ENCODE data around the gene SCAPER. TPM values are rescaled to one million over a fixed set of nuclear protein-coding genes. Genes with fewer than 3 reads are reported as not detected.

The SCAPER gene
- total RNA-seq, 1 experiment from 2014 or later, result 10.3 TPM

- TF ChIP-seq KAT7 (CRISPR knock-in tag; IDR thresholded peaks at IDR 0.05; ENCODE audit: borderline replicate concordance) (0 out of 2 replicates have a peak, but pooled peaks have one; percentile 35), GABPB1 (CRISPR knock-in tag; IDR thresholded peaks at IDR 0.05) (no peak), NFE2L1 (CRISPR knock-in tag; IDR thresholded peaks at IDR 0.05) (peak; percentile 90; the same call in 1 of the 2 replicates), TCF7 (CRISPR knock-in tag; IDR thresholded peaks at IDR 0.05; ENCODE audit: low read depth) (peak; percentile 90; the same call in 1 of the 2 replicates), ZNF317 (CRISPR knock-in tag; IDR thresholded peaks at IDR 0.05; ENCODE audit: borderline replicate concordance, low read depth) (peak; percentile 65; the same call in 1 of the 2 replicates), ESRRA (CRISPR knock-in tag; IDR thresholded peaks at IDR 0.05; ENCODE audit: borderline replicate concordance) (peak; percentile 67; the same call in 1 of the 2 replicates), ZNF219 (CRISPR knock-in tag; IDR thresholded peaks at IDR 0.05; ENCODE audit: borderline replicate concordance) (no peak), E2F4 (CRISPR knock-in tag; IDR thresholded peaks at IDR 0.05; ENCODE audit: borderline replicate concordance, low read depth) (peak; percentile 84), NR2C2 (CRISPR knock-in tag; IDR thresholded peaks at IDR 0.05) (peak; percentile 59), USF1 (CRISPR knock-in tag; IDR thresholded peaks at IDR 0.05) (no peak), ZNF281 (CRISPR knock-in tag; IDR thresholded peaks at IDR 0.05) (peak; percentile 87), CREB1 (CRISPR knock-in tag; IDR thresholded peaks at IDR 0.05) (peak; percentile 52; the same call in 1 of the 2 replicates), FOXK1 (CRISPR knock-in tag; IDR thresholded peaks at IDR 0.05) (0 out of 2 replicates have a peak, but pooled peaks have one; percentile 37), ZBTB43 (CRISPR knock-in tag; IDR thresholded peaks at IDR 0.05) (peak; percentile 73; the same call in 1 of the 2 replicates), MAX (CRISPR knock-in tag; IDR thresholded peaks at IDR 0.05) (peak; percentile 95), ZNF263 (CRISPR knock-in tag; IDR thresholded peaks at IDR 0.05; ENCODE audit: low read depth) (peak; percentile 32; the same call in 1 of the 2 replicates), TEAD4 (CRISPR knock-in tag; IDR thresholded peaks at IDR 0.05) (peak; percentile 67), SMAD4 (CRISPR knock-in tag; IDR thresholded peaks at IDR 0.05) (no peak)
These were observed 567.2 kb downstream of the SCAPER start (continued) for GRCh38 chr15:76337696-76338485.

- TF ChIP-seq CDX4 (CRISPR knock-in tag; IDR thresholded peaks at IDR 0.05; ENCODE audit: borderline replicate concordance), result no peak
- no peak for TF ChIP-seq MXD4 (CRISPR knock-in tag; IDR thresholded peaks at IDR 0.05; ENCODE audit: borderline replicate concordance)
- TF ChIP-seq SOX15 (CRISPR knock-in tag; IDR thresholded peaks at IDR 0.05), result no peak
- TF ChIP-seq HMGA2 (CRISPR knock-in tag; IDR thresholded peaks at IDR 0.05), result no peak
- no peak for TF ChIP-seq TP53 (CRISPR knock-in tag; IDR thresholded peaks at IDR 0.05)
- no peak for TF ChIP-seq NR3C1 (CRISPR knock-in tag; conservative IDR thresholded peaks at IDR 0.05; ENCODE audit: low read depth)
- Mint-ChIP-seq H3K27me3 (ENCODE audit: low read depth) (peaks cover 100% of the 10 kb centered on the region), H3K36me3 (no peaks in the 10 kb centered on the region), H3K9me3 (no peaks in the 10 kb centered on the region), H3K4me3 (peak overlapping the region; percentile 73), H3K27ac (no peak overlapping the region), H3K4me1 (peaks cover 53% of the 10 kb centered on the region)
- ChIA-PET CTCF (interaction anchor here (0.5 to 3.3 kb wide), 11 partner anchors 9 to 1514 kb away, joined by 3 to 22 read pairs (median 4); no protein-coding TSS in a partner anchor), POLR2A (interaction anchor here (0.6 to 2.5 kb wide), 4 partner anchors 9 to 1474 kb away, joined by 3 to 29 read pairs (median 6); partner anchors contain the start of gene ETFA)
- DNase-seq (ENCODE audit: low spot score) (no peak), ATAC-seq (no peak)
These were observed 568.0 kb downstream of the SCAPER start for GRCh38 chr15:76337059-76337695.

All from WTC11 (cell line).